Panc1 (cell line): ENCODE results near the gene OTOF. TPM values are rescaled to one million over a fixed set of nuclear protein-coding genes. Genes with fewer than 3 reads are reported as not detected.

Source experiments
- ATAC-seq: fragments of 200-7000 bp; cut with Tn5 transposase; 2 replicates; pipeline ENCODE4 v1.9.1; 2020; ENCODE audit warnings: mild to moderate bottlenecking, moderate library complexity
- BruUV-seq: library from RNA; stranded (reverse); fragments of 400-500 nt; replicated peaks from 2 replicates; lab custom pipeline; 2021; lab: Mats Ljungman, UMichigan
- CTCF ChIA-PET: fragments of 300-600 bp; sonication (Branson Sonifier 250); formaldehyde crosslinking; loops from one replicate; lab custom pipeline; 2022; ENCODE audit warnings: antibody characterized with exemption; lab: Charles Lee
- POLR2A ChIA-PET: fragments of 300-600 bp; sonication (Branson Sonifier 250); formaldehyde crosslinking; loops from one replicate; lab custom pipeline; 2022; ENCODE audit warnings: antibody characterized with exemption; lab: Charles Lee
- DNase-seq: peaks from one replicate; pipeline ENCODE4 v3.0.0-alpha.2; 2010; ENCODE audit warnings: low read depth, low spot score
- H3K27ac ChIP-seq: 2 replicates; pipeline ENCODE4 v1.5.1; 2011; ENCODE audit warnings: mild to moderate bottlenecking, low read length, inconsistent platforms
- H3K27me3 ChIP-seq: fragments of 200-500 bp; sonication (Bioruptor generic); 2 replicates; pipeline ENCODE4 v1.6.0; 2014; ENCODE audit warnings: low read length, inconsistent platforms; ENCODE audit not compliant: control insufficient read depth, insufficient read depth
- H3K36me3 ChIP-seq: fragments of 200-500 bp; sonication (Bioruptor generic); 2 replicates; pipeline ENCODE4 v1.5.1; 2014; ENCODE audit warnings: inconsistent platforms, mild to moderate bottlenecking, low read length, moderate library complexity; ENCODE audit not compliant: control insufficient read depth, insufficient read depth
- H3K4me1 ChIP-seq: 2 replicates; pipeline ENCODE4 v1.5.1; 2011; ENCODE audit warnings: inconsistent platforms, mild to moderate bottlenecking, low read length, moderate library complexity; ENCODE audit not compliant: control insufficient read depth, insufficient read depth
- H3K4me3 ChIP-seq, 2 experiments: 2 replicates each; pipeline ENCODE4 v1.5.1; 2011 to 2012; ENCODE audit warnings: low read depth in 2 of 2, low read length in 2 of 2, mild to moderate bottlenecking in 2 of 2, inconsistent platforms in 1 of 2, moderate library complexity in 1 of 2
- H3K9me3 ChIP-seq: fragments of 200-500 bp; sonication (Bioruptor generic); 2 replicates; pipeline ENCODE4 v1.5.1; 2014; ENCODE audit warnings: low read depth, mild to moderate bottlenecking, inconsistent platforms, low read length, moderate library complexity; ENCODE audit not compliant: control insufficient read depth, insufficient read depth
- POLR2AphosphoS5 ChIP-seq: IDR thresholded peaks from 2 replicates; pipeline ENCODE4 v1.6.1; 2012; ENCODE audit warnings: mild to moderate bottlenecking, low read depth, low read length, moderate library complexity
- SIN3A ChIP-seq: IDR thresholded peaks from 2 replicates; pipeline ENCODE4 v1.6.1; 2012; ENCODE audit warnings: low read depth, mild to moderate bottlenecking, low read length, moderate library complexity, borderline replicate concordance; ENCODE audit not compliant: insufficient read depth
- TCF7L2 ChIP-seq: IDR thresholded peaks from 2 replicates; pipeline ENCODE4 v1.6.1; 2011; ENCODE audit warnings: mild to moderate bottlenecking, low read depth, low read length, inconsistent platforms
- in situ Hi-C: cut with HindIII; loops from 2 replicates; pipeline ENCODE4 v1.10.0; 2016; ENCODE audit warnings: low sequenced_read_pairs, low pct_unique_long_range_greater_than_20kb
- intact Hi-C: fragments of 100-400 bp; cut with micrococcal nuclease; formaldehyde crosslinking; loops from one replicate; pipeline ENCODE4 v1.10.0; 2022; ENCODE audit not compliant: unreplicated experiment
- total RNA-seq: library from RNA; stranded (reverse); gene quantifications from one replicate; pipeline ENCODE4 v1.2.1, GENCODE V29; 2021; ENCODE audit not compliant: unreplicated experiment
- TF ChIP-seq, protein P1 (sequence below): fragments of 450-650 bp; IDR thresholded peaks from 2 replicates; pipeline ENCODE4 v1.5.1; 2017; ENCODE audit warnings: mild to moderate bottlenecking
- TF ChIP-seq, protein P2 (sequence below), 2 experiments: IDR thresholded peaks; 2 replicates each; pipeline ENCODE4 v1.6.1; 2011 to 2012; ENCODE audit warnings: low read depth in 2 of 2, control low read depth in 1 of 2, low read length in 1 of 2, mild to moderate bottlenecking in 1 of 2, moderate library complexity in 1 of 2; ENCODE audit not compliant: insufficient read depth in 1 of 2

OTOF gene
- total RNA-seq, 1 experiment from 2014 or later: 0.41 TPM

DNA sequence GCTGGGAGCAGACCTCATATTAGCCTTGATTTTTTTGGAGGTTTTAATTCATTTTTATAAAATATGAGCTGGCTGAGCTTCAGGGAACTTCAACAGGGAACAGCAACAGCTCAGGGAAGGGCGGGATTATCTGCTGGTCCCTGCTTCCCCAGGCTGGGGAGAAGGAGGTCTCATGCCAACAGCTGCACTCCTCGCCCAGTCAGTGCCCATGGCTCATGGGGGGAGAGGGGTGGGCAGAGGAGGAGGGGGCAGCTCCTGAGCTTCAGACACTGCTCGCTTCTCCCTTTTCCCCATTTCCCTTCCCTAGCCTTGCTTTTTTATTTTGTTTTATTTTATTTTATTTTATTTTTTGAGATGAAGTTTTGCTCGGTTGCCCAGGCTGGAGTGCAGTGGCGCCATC, 442 bp upstream of the OTOF start:
- no peak overlapping the region for H3K4me3 ChIP-seq
- H3K4me1 ChIP-seq: peaks cover 4% of the 10 kb centered on the region
- in situ Hi-C loops: no loop called here
- ChIA-PET CTCF (no interaction called here), POLR2A (no interaction called here)
- DNase-seq (no peak), ATAC-seq (no peak)
- no peaks in the 10 kb centered on the region for H3K36me3 ChIP-seq
- H3K27me3 ChIP-seq: no peaks in the 10 kb centered on the region
- H3K9me3 ChIP-seq: no peaks in the 10 kb centered on the region
- no peak overlapping the region for H3K27ac ChIP-seq
- intact Hi-C loops: no loop called here
- TF ChIP-seq, protein P1, sequence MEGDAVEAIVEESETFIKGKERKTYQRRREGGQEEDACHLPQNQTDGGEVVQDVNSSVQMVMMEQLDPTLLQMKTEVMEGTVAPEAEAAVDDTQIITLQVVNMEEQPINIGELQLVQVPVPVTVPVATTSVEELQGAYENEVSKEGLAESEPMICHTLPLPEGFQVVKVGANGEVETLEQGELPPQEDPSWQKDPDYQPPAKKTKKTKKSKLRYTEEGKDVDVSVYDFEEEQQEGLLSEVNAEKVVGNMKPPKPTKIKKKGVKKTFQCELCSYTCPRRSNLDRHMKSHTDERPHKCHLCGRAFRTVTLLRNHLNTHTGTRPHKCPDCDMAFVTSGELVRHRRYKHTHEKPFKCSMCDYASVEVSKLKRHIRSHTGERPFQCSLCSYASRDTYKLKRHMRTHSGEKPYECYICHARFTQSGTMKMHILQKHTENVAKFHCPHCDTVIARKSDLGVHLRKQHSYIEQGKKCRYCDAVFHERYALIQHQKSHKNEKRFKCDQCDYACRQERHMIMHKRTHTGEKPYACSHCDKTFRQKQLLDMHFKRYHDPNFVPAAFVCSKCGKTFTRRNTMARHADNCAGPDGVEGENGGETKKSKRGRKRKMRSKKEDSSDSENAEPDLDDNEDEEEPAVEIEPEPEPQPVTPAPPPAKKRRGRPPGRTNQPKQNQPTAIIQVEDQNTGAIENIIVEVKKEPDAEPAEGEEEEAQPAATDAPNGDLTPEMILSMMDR: no peak
- TF ChIP-seq SIN3A (no peak), TCF7L2 (no peak), POLR2AphosphoS5 (no peak)
- TF ChIP-seq, protein P2, sequence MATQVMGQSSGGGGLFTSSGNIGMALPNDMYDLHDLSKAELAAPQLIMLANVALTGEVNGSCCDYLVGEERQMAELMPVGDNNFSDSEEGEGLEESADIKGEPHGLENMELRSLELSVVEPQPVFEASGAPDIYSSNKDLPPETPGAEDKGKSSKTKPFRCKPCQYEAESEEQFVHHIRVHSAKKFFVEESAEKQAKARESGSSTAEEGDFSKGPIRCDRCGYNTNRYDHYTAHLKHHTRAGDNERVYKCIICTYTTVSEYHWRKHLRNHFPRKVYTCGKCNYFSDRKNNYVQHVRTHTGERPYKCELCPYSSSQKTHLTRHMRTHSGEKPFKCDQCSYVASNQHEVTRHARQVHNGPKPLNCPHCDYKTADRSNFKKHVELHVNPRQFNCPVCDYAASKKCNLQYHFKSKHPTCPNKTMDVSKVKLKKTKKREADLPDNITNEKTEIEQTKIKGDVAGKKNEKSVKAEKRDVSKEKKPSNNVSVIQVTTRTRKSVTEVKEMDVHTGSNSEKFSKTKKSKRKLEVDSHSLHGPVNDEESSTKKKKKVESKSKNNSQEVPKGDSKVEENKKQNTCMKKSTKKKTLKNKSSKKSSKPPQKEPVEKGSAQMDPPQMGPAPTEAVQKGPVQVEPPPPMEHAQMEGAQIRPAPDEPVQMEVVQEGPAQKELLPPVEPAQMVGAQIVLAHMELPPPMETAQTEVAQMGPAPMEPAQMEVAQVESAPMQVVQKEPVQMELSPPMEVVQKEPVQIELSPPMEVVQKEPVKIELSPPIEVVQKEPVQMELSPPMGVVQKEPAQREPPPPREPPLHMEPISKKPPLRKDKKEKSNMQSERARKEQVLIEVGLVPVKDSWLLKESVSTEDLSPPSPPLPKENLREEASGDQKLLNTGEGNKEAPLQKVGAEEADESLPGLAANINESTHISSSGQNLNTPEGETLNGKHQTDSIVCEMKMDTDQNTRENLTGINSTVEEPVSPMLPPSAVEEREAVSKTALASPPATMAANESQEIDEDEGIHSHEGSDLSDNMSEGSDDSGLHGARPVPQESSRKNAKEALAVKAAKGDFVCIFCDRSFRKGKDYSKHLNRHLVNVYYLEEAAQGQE (IDR thresholded peaks at IDR 0.05; ENCODE audit: insufficient read depth in 1 of 2, low read depth in 2 of 2, low read length in 1 of 2): no peak
- no TSS peak for BruUV-seq

DNA sequence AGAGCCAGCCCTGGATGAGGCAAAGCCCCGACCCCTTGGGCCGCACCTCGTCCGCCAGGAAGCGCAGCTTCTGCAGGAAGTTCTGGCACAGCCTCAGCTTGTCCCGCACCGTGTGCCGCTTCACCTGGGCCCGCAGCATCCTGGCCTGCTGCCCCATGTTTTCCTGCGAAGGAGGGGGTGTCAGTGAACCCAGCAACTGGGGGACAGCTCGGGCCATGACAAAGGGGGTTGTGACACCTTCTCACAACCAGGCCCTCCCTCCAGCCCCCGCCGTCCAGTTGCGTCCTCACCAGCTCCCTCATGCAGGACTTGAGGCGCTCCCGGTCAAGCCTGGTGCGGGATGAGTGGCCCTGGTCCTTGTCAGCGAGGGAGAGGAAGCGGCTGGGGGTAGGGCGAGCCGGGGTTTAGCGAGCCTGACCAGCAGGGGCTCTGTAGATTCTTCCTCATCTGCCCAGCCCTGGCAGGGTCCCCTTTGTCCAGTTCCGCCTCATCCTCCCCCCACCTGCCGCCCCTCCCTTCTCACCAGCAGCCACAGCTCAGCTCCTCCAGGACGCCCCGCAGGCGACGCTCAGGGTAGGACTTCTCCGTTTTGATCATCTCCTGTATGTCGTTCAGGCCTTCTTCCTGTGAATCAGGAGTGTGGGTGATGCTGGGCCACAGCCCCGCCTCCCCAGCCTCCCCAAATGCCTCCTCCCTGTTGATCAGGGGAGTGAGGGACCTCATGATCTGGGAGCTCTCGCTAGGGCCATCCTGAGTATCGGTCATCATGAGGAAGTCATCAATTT, 606 bp downstream of the OTOF start:
- Histone ChIP-seq H3K27me3 (no peaks in the 10 kb centered on the region), H3K27ac (no peak overlapping the region), H3K36me3 (no peaks in the 10 kb centered on the region), H3K9me3 (no peaks in the 10 kb centered on the region), H3K4me1 (peaks cover 4% of the 10 kb centered on the region), H3K4me3 (no peak overlapping the region)
- ChIA-PET CTCF (no interaction called here), POLR2A (interaction anchor here (0.6 kb wide), 1 partner anchor 746 kb away, joined by 4 read pairs; no protein-coding TSS in a partner anchor)
- DNase-seq: no peak
- no TSS peak for BruUV-seq
- in situ Hi-C loops (no loop called here), intact Hi-C loops (no loop called here)
- TF ChIP-seq, protein P1: no peak
- TF ChIP-seq TCF7L2 (no peak), POLR2AphosphoS5 (no peak), SIN3A (no peak)
- TF ChIP-seq, protein P2 (IDR thresholded peaks at IDR 0.05; ENCODE audit: insufficient read depth in 1 of 2, low read depth in 2 of 2, low read length in 1 of 2): no peak
- ATAC-seq: peak; percentile 23; the same call in 1 of the 2 replicates
